Hepatocyte (in vitro differentiated cells): ENCODE results near the gene KIF3A.

Source experiments
- EZH2 ChIP-seq: fragments of 200-600 bp; sonication (generic); IDR thresholded peaks from 2 replicates; pipeline ENCODE4 v1.6.1; 2016; ENCODE audit warnings: antibody characterized with exemption, mild to moderate bottlenecking, borderline replicate concordance
- EZH2phosphoT487 ChIP-seq: fragments of 200-600 bp; sonication (generic); IDR thresholded peaks from one replicate; pipeline ENCODE4 v1.6.1; 2018; ENCODE audit warnings: antibody characterized with exemption, mild to moderate bottlenecking, low read depth, moderate library complexity; ENCODE audit not compliant: unreplicated experiment, severe bottlenecking
- TF ChIP-seq, protein P1 (sequence below): fragments of 200-600 bp; sonication (generic); IDR thresholded peaks from 2 replicates; pipeline ENCODE4 v1.5.1; 2016; ENCODE audit warnings: antibody characterized with exemption, mild to moderate bottlenecking; ENCODE audit not compliant: poor library complexity

DNA sequence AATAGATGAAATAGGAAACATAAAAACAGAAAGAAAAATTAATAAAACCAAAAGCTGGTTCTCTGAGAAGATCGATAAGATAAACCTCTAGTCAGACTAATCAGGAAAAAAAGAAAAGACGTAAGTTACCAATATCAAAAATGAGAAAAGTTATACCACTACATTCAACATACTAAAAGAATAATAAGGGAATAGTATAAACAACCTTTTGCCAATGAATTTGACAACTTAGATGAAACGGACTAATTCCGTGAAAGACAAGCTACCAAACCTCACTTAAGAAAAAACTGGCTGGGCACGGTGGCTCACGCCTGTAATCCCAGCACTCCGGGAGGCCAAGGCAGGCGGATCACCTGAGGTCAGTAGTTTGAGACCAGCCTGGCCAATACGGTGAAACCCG, 7.5 kb downstream of the KIF3A start:
- no peak for TF ChIP-seq EZH2
- TF ChIP-seq, protein P1, sequence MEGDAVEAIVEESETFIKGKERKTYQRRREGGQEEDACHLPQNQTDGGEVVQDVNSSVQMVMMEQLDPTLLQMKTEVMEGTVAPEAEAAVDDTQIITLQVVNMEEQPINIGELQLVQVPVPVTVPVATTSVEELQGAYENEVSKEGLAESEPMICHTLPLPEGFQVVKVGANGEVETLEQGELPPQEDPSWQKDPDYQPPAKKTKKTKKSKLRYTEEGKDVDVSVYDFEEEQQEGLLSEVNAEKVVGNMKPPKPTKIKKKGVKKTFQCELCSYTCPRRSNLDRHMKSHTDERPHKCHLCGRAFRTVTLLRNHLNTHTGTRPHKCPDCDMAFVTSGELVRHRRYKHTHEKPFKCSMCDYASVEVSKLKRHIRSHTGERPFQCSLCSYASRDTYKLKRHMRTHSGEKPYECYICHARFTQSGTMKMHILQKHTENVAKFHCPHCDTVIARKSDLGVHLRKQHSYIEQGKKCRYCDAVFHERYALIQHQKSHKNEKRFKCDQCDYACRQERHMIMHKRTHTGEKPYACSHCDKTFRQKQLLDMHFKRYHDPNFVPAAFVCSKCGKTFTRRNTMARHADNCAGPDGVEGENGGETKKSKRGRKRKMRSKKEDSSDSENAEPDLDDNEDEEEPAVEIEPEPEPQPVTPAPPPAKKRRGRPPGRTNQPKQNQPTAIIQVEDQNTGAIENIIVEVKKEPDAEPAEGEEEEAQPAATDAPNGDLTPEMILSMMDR = no peak
- TF ChIP-seq EZH2phosphoT487 = no peak
